Dedifferentiated amniotic fluid mesenchymal stem cell (primary cell): ENCODE measurements around the gene DHRS3.
A peak's percentile ranks its signal among the peaks of the same experiment; 100 is the strongest.

Experiments used
- DNase-seq: peaks from one replicate; pipeline ENCODE4 v3.0.0-alpha.2; 2016; ENCODE audit errors: extremely low spot score

Gene DHRS3

GRCh38 chr1:12640237-12640957 is 22.4 kb upstream of the DHRS3 start:
- DNase-seq: no peak

- DNase-seq: no peak
Observed at GRCh38 chr1:12637693-12638092, 19.7 kb upstream of the DHRS3 start.

- DNase-seq: no peak
Observed at GRCh38 chr1:12636098-12636950, 18.3 kb upstream of the DHRS3 start.

- DNase-seq: no peak
Observed at GRCh38 chr1:12634696-12635202, 16.7 kb upstream of the DHRS3 start.

- no peak for DNase-seq
Observed at GRCh38 chr1:12634156-12634555, 16.1 kb upstream of the DHRS3 start.

- DNase-seq: no peak
Observed at GRCh38 chr1:12631571-12631970, 13.6 kb upstream of the DHRS3 start.

GRCh38 chr1:12630946-12631530 is 13.0 kb upstream of the DHRS3 start:
- no peak for DNase-seq

GRCh38 chr1:12629985-12630760 is 12.2 kb upstream of the DHRS3 start:
- no peak for DNase-seq

- DNase-seq: no peak
Observed at GRCh38 chr1:12629511-12629956, 11.5 kb upstream of the DHRS3 start.

- no peak for DNase-seq
Observed at GRCh38 chr1:12627296-12627695, 9.3 kb upstream of the DHRS3 start.

- no peak for DNase-seq
Observed at GRCh38 chr1:12626888-12627287, 8.9 kb upstream of the DHRS3 start.

- DNase-seq: no peak
Observed at GRCh38 chr1:12625276-12625675, 7.3 kb upstream of the DHRS3 start.

GRCh38 chr1:12622506-12622905 is 4.5 kb upstream of the DHRS3 start:
- no peak for DNase-seq

GRCh38 chr1:12621346-12622335 is 3.6 kb upstream of the DHRS3 start:
- DNase-seq: no peak

- DNase-seq: no peak
Observed at GRCh38 chr1:12620931-12621330, 2.9 kb upstream of the DHRS3 start.

GRCh38 chr1:12620488-12620865 is 2.5 kb upstream of the DHRS3 start:
- no peak for DNase-seq

- peak; percentile 89 for DNase-seq
Observed at GRCh38 chr1:12619792-12620487, 1.9 kb upstream of the DHRS3 start.

GRCh38 chr1:12618965-12619791 is 1.2 kb upstream of the DHRS3 start:
- DNase-seq: peak; percentile 42

- no peak for DNase-seq
Observed at GRCh38 chr1:12618661-12618964, 603 bp upstream of the DHRS3 start.
